HepG2 (cell line): Measurements from ENCODE around the gene PRUNE1. TPM values are rescaled to one million over a fixed set of nuclear protein-coding genes. Genes with fewer than 3 reads are reported as not detected.

Source experiments
- ATAC-seq: fragments of 200-7000 bp; cut with Tn5 transposase; 3 replicates; pipeline ENCODE4 v1.9.1; 2020; ENCODE audit warnings: mild to moderate bottlenecking, moderate library complexity
- BruUV-seq: library from RNA; stranded (reverse); fragments of 400-500 nt; replicated peaks from 2 replicates; lab custom pipeline; 2021; lab: Mats Ljungman, UMichigan
- CTCF ChIA-PET: fragments of 300-600 bp; formaldehyde crosslinking; extraction: SDS; loops from one replicate; lab custom pipeline; 2021; ENCODE audit warnings: low total read pairs, inconsistent platforms, low intra/inter-chr PET ratio; lab: Yijun Ruan, JAX
- POLR2A ChIA-PET: fragments of 350-600 bp; sonication (Branson Sonifier 250); formaldehyde crosslinking; loops from one replicate; lab custom pipeline; 2020; ENCODE audit warnings: antibody characterized with exemption, inconsistent platforms; lab: Yijun Ruan, JAX
- DNase-seq: peaks from one replicate; pipeline ENCODE4 v3.0.0-alpha.2; 2015; ENCODE audit warnings: low spot score
- FAIRE-seq: peaks from 3 replicates; lab custom pipeline; 2011; peaks lifted over from hg19 to GRCh38; lab: Jason Lieb, UNC
- H2AFZ ChIP-seq: one replicate; pipeline ENCODE4 v1.6.1; 2011; ENCODE audit warnings: low read length, inconsistent platforms
- H3K27ac ChIP-seq: fragments of 300-600 bp; 3 replicates; pipeline ENCODE4 v1.8.0; 2011; ENCODE audit warnings: mixed run types, mild to moderate bottlenecking, mixed read lengths, low read length, inconsistent platforms; ENCODE audit not compliant: insufficient read depth; ENCODE audit errors: extremely low read length
- H3K27me3 ChIP-seq, 2 experiments: fragments of 200-600 bp in 1 of 2; 2 replicates in 1 of 2; 3 replicates in 1 of 2; pipeline versions ENCODE4 v1.6.0 to v1.8.0; 2011; ENCODE audit warnings: low read length in 2 of 2, mild to moderate bottlenecking in 2 of 2, moderate library complexity in 2 of 2, inconsistent platforms in 1 of 2; ENCODE audit not compliant: insufficient read depth in 2 of 2, control insufficient read depth in 1 of 2
- H3K36me3 ChIP-seq, 2 experiments: fragments of 200-600 bp in 1 of 2; replicated peaks in 1 of 2; 2 replicates in 1 of 2; 3 replicates in 1 of 2; pipeline versions ENCODE4 v1.5.1 to v1.8.0; 2011; ENCODE audit warnings: low read length in 2 of 2, inconsistent platforms in 1 of 2; ENCODE audit not compliant: insufficient read depth in 2 of 2, control insufficient read depth in 1 of 2
- H3K4me1 ChIP-seq: 2 replicates; pipeline ENCODE4 v1.5.1; 2012; ENCODE audit warnings: low read length, inconsistent platforms; ENCODE audit not compliant: insufficient read depth
- H3K4me2 ChIP-seq: 2 replicates; pipeline ENCODE4 v1.6.0; 2011; ENCODE audit warnings: low read depth, low read length, inconsistent platforms
- H3K4me3 ChIP-seq, 3 experiments: fragments of 200-600 bp in 1 of 3; sonication (generic), shearing (Covaris generic) in 1 of 3; replicated peaks in 1 of 3; 2 replicates each; pipeline ENCODE4 v1.5.1; 2011 to 2016; ENCODE audit warnings: low read length in 3 of 3, inconsistent platforms in 2 of 3, low read depth in 2 of 3, mild to moderate bottlenecking in 2 of 3, control low read depth in 1 of 3, mixed read lengths in 1 of 3; ENCODE audit not compliant: insufficient read depth in 1 of 3
- H3K79me2 ChIP-seq: one replicate; pipeline ENCODE4 v1.6.1; 2011; ENCODE audit warnings: low read length, inconsistent platforms; ENCODE audit not compliant: insufficient read depth
- H3K9ac ChIP-seq: 2 replicates; pipeline ENCODE4 v1.6.0; 2011; ENCODE audit warnings: mild to moderate bottlenecking, low read depth, low read length, inconsistent platforms; ENCODE audit not compliant: insufficient read depth
- H3K9me3 ChIP-seq: 2 replicates; pipeline ENCODE4 v1.5.1; 2012; ENCODE audit warnings: mild to moderate bottlenecking, low read length
- H4K20me1 ChIP-seq: 2 replicates; pipeline ENCODE4 v1.6.0; 2011; ENCODE audit warnings: inconsistent platforms, mild to moderate bottlenecking, low read length, moderate library complexity; ENCODE audit not compliant: insufficient read depth
- CAMTA2 ChIP-seq: sonication (generic); formaldehyde crosslinking; IDR thresholded peaks from 2 replicates; pipeline ENCODE4 v1.4.0; 2020; ENCODE audit warnings: mild to moderate bottlenecking, missing genetic modification reagents, borderline replicate concordance
- KLF15 ChIP-seq: sonication (generic); formaldehyde crosslinking; IDR thresholded peaks from 2 replicates; pipeline ENCODE4 v1.8.1; 2023; ENCODE audit warnings: borderline replicate concordance, mild to moderate bottlenecking, inconsistent platforms, missing genetic modification reagents, mixed read lengths
- SIN3A ChIP-seq: IDR thresholded peaks from 2 replicates; pipeline ENCODE4 v1.6.1; 2011; ENCODE audit warnings: low read depth, mild to moderate bottlenecking, control low read depth, low read length, borderline replicate concordance
- SIX4 ChIP-seq: sonication (generic); formaldehyde crosslinking; IDR thresholded peaks from 2 replicates; pipeline ENCODE4 v1.4.0; 2020; ENCODE audit warnings: missing genetic modification reagents
- TBX2 ChIP-seq: sonication (generic); formaldehyde crosslinking; IDR thresholded peaks from 2 replicates; pipeline ENCODE4 v1.5.0; 2020; ENCODE audit warnings: missing genetic modification reagents, mild to moderate bottlenecking, borderline replicate concordance
- XRCC5 ChIP-seq: fragments of 200-400 bp; formaldehyde crosslinking; optimal IDR thresholded peaks from 2 replicates; pipeline ENCODE3; 2017; ENCODE audit warnings: mild to moderate bottlenecking, low read length
- ZFP62 ChIP-seq: sonication (generic); formaldehyde crosslinking; IDR thresholded peaks from 2 replicates; pipeline ENCODE4 v1.4.0; 2020; ENCODE audit warnings: missing genetic modification reagents
- ZMYM3 ChIP-seq: sonication (generic); formaldehyde crosslinking; IDR thresholded peaks from 2 replicates; pipeline ENCODE4 v1.5.1; 2020; ENCODE audit warnings: mild to moderate bottlenecking, missing genetic modification reagents
- ZNF205 ChIP-seq: IDR thresholded peaks from 2 replicates; pipeline ENCODE4 v1.6.1; 2018; ENCODE audit warnings: missing biosample characterization, missing genetic modification reagents
- ZNF33B ChIP-seq: sonication (generic); formaldehyde crosslinking; IDR thresholded peaks from 2 replicates; pipeline ENCODE4 v1.5.1; 2020; ENCODE audit warnings: mild to moderate bottlenecking, missing genetic modification reagents
- ZNF563 ChIP-seq: sonication (generic); formaldehyde crosslinking; IDR thresholded peaks from 2 replicates; pipeline ENCODE4 v1.8.0; 2022; ENCODE audit warnings: mild to moderate bottlenecking, moderate library complexity, missing genetic modification reagents
- ZNF574 ChIP-seq: sonication (generic); formaldehyde crosslinking; IDR thresholded peaks from 2 replicates; pipeline ENCODE4 v1.4.0; 2020; ENCODE audit warnings: missing genetic modification reagents
- ZNF775 ChIP-seq: sonication (generic); formaldehyde crosslinking; IDR thresholded peaks from 2 replicates; pipeline ENCODE4 v1.4.0; 2020; ENCODE audit warnings: missing genetic modification reagents, mild to moderate bottlenecking, moderate library complexity, borderline replicate concordance
- WGBS: methylation state at CpG from one replicate; pipeline ENCODE4 v1.1.6; 2017; ENCODE audit warnings: low lambda C conversion rate; 5-methylcytosine and 5-hydroxymethylcytosine counted together
- in situ Hi-C: cut with HindIII; loops from 2 replicates; pipeline ENCODE4 v1.10.0; 2017; ENCODE audit warnings: low pct_unique_long_range_greater_than_20kb; ENCODE audit not compliant: extremely low pct_ligation_motif_present
- intact Hi-C: fragments of 100-400 bp; cut with micrococcal nuclease; formaldehyde crosslinking; loops from one replicate; pipeline ENCODE4 v1.10.0; 2022; ENCODE audit not compliant: unreplicated experiment
- polyA plus RNA-seq, 8 experiments: library from polyadenylated mRNA; depleted of rRNA in 3 of 8; stranded (reverse) in 7 of 8; unstranded in 1 of 8; fragments of >200 nt; fragmentation: Illumina TruSeq in 4 of 8; extraction: Trizol in 4 of 8; gene quantifications; 2 replicates each; pipeline versions ENCODE4 v1.2.1 to v1.2.3, GENCODE V29; 2011 to 2016; ENCODE audit warnings: low read depth in 4 of 8, missing spikeins in 1 of 8, mixed read lengths in 1 of 8; ENCODE audit not compliant: insufficient read depth in 1 of 8
- total RNA-seq, 5 experiments: library from RNA; depleted of rRNA; stranded (reverse); fragments of >200 nt; fragmentation: Illumina TruSeq; extraction: Trizol; gene quantifications; 2 replicates each; pipeline ENCODE4 v1.2.3, GENCODE V29; 2016; ENCODE audit warnings: low read depth in 1 of 5

Gene PRUNE1
- total and polyA plus RNA-seq, 2 of the 13 experiments (the other 11 are each of a cell fraction or from before 2014, with no cell fraction given): 19.0 to 31.9 TPM

GRCh38 chr1:151035167-151035566, 26.9 kb downstream of the PRUNE1 start (continued):
- TF ChIP-seq ZMYM3 (CRISPR knock-in tag) (no peak), ZNF33B (CRISPR knock-in tag) (no peak), SIX4 (CRISPR knock-in tag) (no peak), ZFP62 (CRISPR knock-in tag) (no peak)

GRCh38 chr1:151036356-151036755, 28.1 kb downstream of the PRUNE1 start, which contains the start of gene BNIPL:
BNIPL (plus strand) TSS chr1:151036586; CDS start chr1:151036726, 140 bp downstream.
- Histone ChIP-seq H3K36me3 (peaks cover 5 to 20% of the 10 kb centered on the region in 2 experiments; a peak in 3 of 5 replicates), H3K9me3 (no peaks in the 10 kb centered on the region), H3K9ac (no peak within 1 kb of the TSS), H3K27ac (no peak within 1 kb of the TSS), H3K4me3 (no peak within 1 kb of the TSS), H3K79me2 (no peaks in the 10 kb centered on the region), H3K4me1 (no peaks in the 10 kb centered on the region), H2AFZ (no peak within 1 kb of the TSS), H3K27me3 (no peaks in the 10 kb centered on the region), H3K4me2 (no peak within 1 kb of the TSS), H4K20me1 (no peaks in the 10 kb centered on the region)
- ATAC-seq (no peak), FAIRE-seq (no peak), DNase-seq (no peak)
- no peak for TF ChIP-seq ZNF563
- CTCF ChIA-PET: no interaction called here
- in situ Hi-C loops: no loop called here
- POLR2A ChIA-PET: no interaction called here
- intact Hi-C loops: no loop called here
- BruUV-seq: no TSS peak
- WGBS: 64% methylated on average over 2 of the region's 2 CpGs

GRCh38 chr1:151037032-151037431, 28.8 kb downstream of the PRUNE1 start:
- Histone ChIP-seq H3K4me2 (no peak overlapping the region), H3K4me3 (no peak overlapping the region), H3K9me3 (no peaks in the 10 kb centered on the region), H3K79me2 (no peaks in the 10 kb centered on the region), H2AFZ (no peak overlapping the region), H3K27me3 (no peaks in the 10 kb centered on the region), H3K4me1 (no peaks in the 10 kb centered on the region), H4K20me1 (no peaks in the 10 kb centered on the region), H3K27ac (no peak overlapping the region), H3K9ac (no peak overlapping the region), H3K36me3 (peaks cover 5 to 17% of the 10 kb centered on the region in 2 experiments; a peak in 3 of 5 replicates)
- POLR2A ChIA-PET: no interaction called here
- no peak for ATAC-seq
- no peak for FAIRE-seq
- intact Hi-C loops: no loop called here
- CTCF ChIA-PET: no interaction called here
- TF ChIP-seq ZNF574 (CRISPR knock-in tag): no peak
- TF ChIP-seq SIN3A: no peak
- no peak for TF ChIP-seq CAMTA2 (CRISPR knock-in tag)
- no peak for TF ChIP-seq ZNF205 (CRISPR knock-in tag)
- no peak for TF ChIP-seq ZNF775 (CRISPR knock-in tag)
- no peak for TF ChIP-seq XRCC5
- TF ChIP-seq TBX2: no peak
- no peak for TF ChIP-seq KLF15 (CRISPR knock-in tag)
- DNase-seq: no peak
- no TSS peak for BruUV-seq
- 75% methylated on average over 6 of the region's 6 CpGs for WGBS
- in situ Hi-C loops: no loop called here
